ENCODE results near the gene GMCL1. TPM values are rescaled to one million over a fixed set of nuclear protein-coding genes. Genes with fewer than 3 reads are reported as not detected.
"Not testable (repeated sequence)": the region's sequence is repeated elsewhere in the genome, so short reads cannot be mapped to it uniquely, and the experiment has no call there.

GMCL1 gene
- total RNA-seq, 2 donors from 2014 or later = 13.5 to 24.1 TPM

DNA sequence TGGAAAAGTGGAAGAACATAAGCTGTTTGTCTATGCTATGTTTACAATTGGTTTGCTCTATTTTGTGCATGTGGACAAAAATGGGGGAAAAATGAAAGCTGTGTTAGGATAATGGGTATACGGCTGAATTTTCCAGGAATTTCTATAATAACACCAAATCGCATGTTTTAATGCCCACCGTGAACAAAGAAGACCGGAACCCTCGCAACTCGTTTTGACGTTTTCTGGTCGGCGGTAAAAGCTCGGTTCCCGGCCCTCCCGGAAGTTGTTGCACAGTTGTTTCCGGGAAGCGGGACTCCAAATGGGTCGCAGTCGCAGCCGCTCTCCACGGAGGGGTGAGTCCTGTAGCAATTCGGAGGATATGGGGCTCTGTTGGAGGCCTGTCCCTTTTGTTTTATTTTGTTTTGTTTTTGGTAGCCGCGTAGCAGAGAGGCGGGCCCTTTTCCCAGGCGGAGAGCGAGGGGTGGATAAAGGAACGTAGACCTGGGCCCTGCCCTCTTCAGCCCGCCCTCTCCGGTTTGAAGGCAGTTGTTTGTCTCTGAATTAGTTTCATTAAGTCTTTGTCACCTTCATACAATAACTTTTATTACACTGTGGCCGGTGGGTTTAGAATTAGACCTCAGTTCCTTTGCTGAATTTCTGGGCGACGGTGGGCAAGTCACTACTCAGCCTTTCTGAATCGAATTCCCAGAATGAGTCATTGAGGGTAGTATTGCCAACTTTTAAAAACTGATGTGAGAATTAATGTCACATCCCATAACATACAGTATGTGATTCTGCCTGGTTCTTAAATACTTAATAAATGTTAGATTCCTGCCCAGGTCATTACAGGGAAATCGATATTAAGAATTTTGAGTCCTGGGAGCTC is 64.5 kb downstream of the GMCL1 start, which contains the start of gene SNRNP27:
TSS of gene SNRNP27 (plus strand) at position 273 of the 868 bp plus-strand sequence. CDS start at position 302, 29 bp downstream.
- TF ChIP-seq, protein P1, sequence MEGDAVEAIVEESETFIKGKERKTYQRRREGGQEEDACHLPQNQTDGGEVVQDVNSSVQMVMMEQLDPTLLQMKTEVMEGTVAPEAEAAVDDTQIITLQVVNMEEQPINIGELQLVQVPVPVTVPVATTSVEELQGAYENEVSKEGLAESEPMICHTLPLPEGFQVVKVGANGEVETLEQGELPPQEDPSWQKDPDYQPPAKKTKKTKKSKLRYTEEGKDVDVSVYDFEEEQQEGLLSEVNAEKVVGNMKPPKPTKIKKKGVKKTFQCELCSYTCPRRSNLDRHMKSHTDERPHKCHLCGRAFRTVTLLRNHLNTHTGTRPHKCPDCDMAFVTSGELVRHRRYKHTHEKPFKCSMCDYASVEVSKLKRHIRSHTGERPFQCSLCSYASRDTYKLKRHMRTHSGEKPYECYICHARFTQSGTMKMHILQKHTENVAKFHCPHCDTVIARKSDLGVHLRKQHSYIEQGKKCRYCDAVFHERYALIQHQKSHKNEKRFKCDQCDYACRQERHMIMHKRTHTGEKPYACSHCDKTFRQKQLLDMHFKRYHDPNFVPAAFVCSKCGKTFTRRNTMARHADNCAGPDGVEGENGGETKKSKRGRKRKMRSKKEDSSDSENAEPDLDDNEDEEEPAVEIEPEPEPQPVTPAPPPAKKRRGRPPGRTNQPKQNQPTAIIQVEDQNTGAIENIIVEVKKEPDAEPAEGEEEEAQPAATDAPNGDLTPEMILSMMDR (IDR thresholded peaks at IDR 0.05) = no peak
- H3K4me1 ChIP-seq (ENCODE audit: control insufficient read depth in 1 of 2, low read depth in 2 of 2) = peaks cover 15 to 24% of the 10 kb centered on the region in 2 donors
- H3K27me3 ChIP-seq (replicated peaks; ENCODE audit: insufficient read depth) = no peaks in the 10 kb centered on the region
- no peaks in the 10 kb centered on the region for H3K9me3 ChIP-seq
- ATAC-seq (ENCODE audit: insufficient number of reproducible peaks, low FRiP score, low read depth) = peak; percentile 54
- peak within 1 kb of the TSS; percentile 82 for H3K4me3 ChIP-seq
- H3K27ac ChIP-seq = peak within 1 kb of the TSS; percentile 75 to 87
- peak; percentile 28 for DNase-seq (ENCODE audit: low spot score)
- peaks cover 8% of the 10 kb centered on the region for H3K36me3 ChIP-seq

DNA sequence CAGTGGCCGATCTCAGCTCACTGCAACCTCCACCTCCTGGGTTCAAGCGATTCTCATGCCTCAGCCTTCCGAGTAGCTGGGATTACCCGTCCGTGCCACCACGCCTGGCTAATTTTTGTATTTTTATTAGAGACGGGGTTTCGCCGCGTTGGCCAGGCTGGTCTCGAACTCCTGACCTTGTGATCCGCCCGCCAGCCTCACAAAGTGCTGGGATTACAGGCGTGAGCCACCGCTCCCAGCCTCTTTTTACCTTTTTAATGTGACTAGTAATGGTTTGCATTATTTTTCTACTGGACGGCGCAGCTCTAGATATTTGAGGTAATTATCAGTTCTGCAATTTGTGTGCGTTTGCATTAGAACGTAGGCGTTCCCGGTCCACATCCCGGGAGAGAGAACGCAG is 65.3 kb downstream of the GMCL1 start:
- not testable (repeated sequence) for ATAC-seq (ENCODE audit: insufficient number of reproducible peaks, low FRiP score, low read depth); H3K27me3 ChIP-seq (replicated peaks; ENCODE audit: insufficient read depth); H3K9me3 ChIP-seq; DNase-seq (ENCODE audit: low spot score)
- peaks cover 15 to 24% of the 10 kb centered on the region in 2 donors for H3K4me1 ChIP-seq (ENCODE audit: control insufficient read depth in 1 of 2, low read depth in 2 of 2)
- H3K4me3 ChIP-seq = peak overlapping the region; percentile 82
- H3K36me3 ChIP-seq = peaks cover 11% of the 10 kb centered on the region
- peak overlapping the region; percentile 75 to 87 for H3K27ac ChIP-seq

DNA sequence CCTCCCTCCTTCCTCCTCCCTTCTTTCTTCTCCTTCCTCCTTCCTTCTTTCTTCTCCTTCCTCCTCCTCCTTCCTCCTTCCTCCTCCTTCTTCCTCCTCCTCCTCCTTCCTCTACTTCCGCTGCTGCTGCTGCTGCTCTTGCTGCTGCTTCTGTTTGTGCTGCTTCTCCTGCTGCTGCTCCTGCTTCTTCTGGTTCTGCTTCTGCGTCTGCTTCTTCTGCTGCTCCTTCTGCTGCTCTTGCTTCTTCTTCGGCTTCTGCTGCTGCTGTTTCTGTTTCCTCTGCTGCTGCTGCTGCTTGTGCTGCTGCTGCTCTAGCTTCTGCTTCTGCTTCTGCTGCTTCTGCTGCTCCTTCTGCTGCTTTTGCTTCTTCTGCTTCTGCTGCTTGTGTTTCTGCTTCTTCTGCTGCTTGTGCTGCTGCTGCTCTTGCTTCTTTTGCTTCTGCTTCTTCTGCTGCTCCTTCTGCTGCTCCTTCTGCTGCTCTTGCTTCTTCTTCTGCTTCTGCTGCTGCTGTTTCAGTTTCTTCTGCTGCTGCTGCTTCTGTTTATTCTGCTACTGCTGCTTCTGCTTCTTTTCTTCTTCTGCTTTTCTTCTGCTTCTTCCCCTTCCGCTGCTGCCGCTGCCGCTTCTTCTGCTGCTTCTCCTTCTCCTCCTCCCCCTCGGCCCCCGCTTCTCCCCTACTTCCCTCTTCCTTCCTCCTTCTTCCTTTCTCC is 72.9 kb downstream of the GMCL1 start:
- Histone ChIP-seq H3K36me3 (peaks cover 42% of the 10 kb centered on the region), H3K9me3 (no peaks in the 10 kb centered on the region), H3K27ac (peak overlapping the region in 1 of 2 donors; percentile 22), H3K4me3 (peak overlapping the region; percentile 38), H3K4me1 (ENCODE audit: control insufficient read depth in 1 of 2, low read depth in 2 of 2) (no peaks in the 10 kb centered on the region), H3K27me3 (replicated peaks; ENCODE audit: insufficient read depth) (no peaks in the 10 kb centered on the region)
- ATAC-seq (ENCODE audit: insufficient number of reproducible peaks, low FRiP score, low read depth) (no peak), DNase-seq (ENCODE audit: low spot score) (no peak)
- TF ChIP-seq, protein P1 (IDR thresholded peaks at IDR 0.05) = no peak

DNA sequence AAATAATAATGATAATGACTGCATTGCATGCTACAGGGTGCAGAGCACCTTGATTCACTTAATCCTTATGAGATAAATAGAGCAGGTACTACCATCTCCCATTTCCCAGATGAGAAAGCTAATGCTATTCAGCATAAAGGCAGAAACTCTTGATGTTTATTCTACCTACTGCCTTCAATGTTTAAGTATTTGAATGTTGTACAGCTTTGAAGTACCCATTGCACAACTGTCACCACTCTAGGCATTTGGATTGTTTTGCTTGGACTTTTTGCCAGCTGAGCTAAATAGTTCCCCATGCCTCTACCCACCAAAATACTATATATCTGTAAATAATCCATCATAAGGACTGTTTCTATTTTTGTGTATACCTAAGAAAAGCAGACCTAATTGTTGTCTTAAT is 77.8 kb downstream of the GMCL1 start:
- DNase-seq (ENCODE audit: low spot score) (no peak), ATAC-seq (ENCODE audit: insufficient number of reproducible peaks, low FRiP score, low read depth) (no peak)
- no peaks in the 10 kb centered on the region for H3K9me3 ChIP-seq
- no peaks in the 10 kb centered on the region for H3K4me1 ChIP-seq (ENCODE audit: control insufficient read depth in 1 of 2, low read depth in 2 of 2)
- no peak overlapping the region for H3K27ac ChIP-seq
- peaks cover 24% of the 10 kb centered on the region for H3K36me3 ChIP-seq
- no peaks in the 10 kb centered on the region for H3K27me3 ChIP-seq (replicated peaks; ENCODE audit: insufficient read depth)
- TF ChIP-seq, protein P1 (IDR thresholded peaks at IDR 0.05) = no peak
- no peak overlapping the region for H3K4me3 ChIP-seq

DNA sequence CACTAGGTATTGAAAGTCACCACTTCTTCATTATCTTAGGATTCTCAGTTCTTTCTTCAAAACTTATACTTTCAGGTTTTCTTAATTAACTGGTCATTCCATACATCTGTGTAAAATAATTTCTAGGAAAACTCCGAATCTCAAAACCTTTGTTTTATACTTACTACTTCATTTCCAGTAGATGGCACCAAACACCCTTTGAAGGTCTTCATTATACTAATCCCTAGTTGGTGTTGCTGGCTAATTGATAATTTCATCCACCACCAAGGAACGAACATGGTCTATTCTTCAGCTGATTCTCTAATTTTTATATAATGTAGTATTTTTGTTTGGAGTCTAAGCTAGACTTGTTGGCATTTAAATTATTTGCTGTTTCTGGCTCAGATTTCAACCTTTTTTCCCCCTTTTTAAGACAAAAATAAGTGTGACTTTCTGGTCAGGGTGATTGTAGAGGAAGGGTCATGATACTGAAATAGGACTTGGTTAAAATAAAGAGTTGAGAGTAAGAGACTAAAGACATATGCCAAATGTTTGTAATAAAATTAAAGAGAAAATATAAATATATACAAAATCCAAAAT is 82.6 kb downstream of the GMCL1 start:
- TF ChIP-seq, protein P1 (IDR thresholded peaks at IDR 0.05) = peak; percentile 55
- peaks cover 5% of the 10 kb centered on the region for H3K36me3 ChIP-seq
- peaks cover 8 to 22% of the 10 kb centered on the region in 2 donors for H3K4me1 ChIP-seq (ENCODE audit: control insufficient read depth in 1 of 2, low read depth in 2 of 2)
- peak overlapping the region in 1 of 2 donors; percentile 0 for H3K27ac ChIP-seq
- DNase-seq (ENCODE audit: low spot score) (no peak), ATAC-seq (ENCODE audit: insufficient number of reproducible peaks, low FRiP score, low read depth) (no peak)
- no peak overlapping the region for H3K4me3 ChIP-seq
- H3K9me3 ChIP-seq = no peaks in the 10 kb centered on the region
- no peaks in the 10 kb centered on the region for H3K27me3 ChIP-seq (replicated peaks; ENCODE audit: insufficient read depth)
